Natural killer cell (primary cell): ENCODE measurements around the gene MAP2K3. TPM values are rescaled to one million over a fixed set of nuclear protein-coding genes. Genes with fewer than 3 reads are reported as not detected.
A peak's percentile ranks its signal among the peaks of the same experiment; 100 is the strongest.

ENCODE experiments used
- ATAC-seq, 3 donors: fragments of 150-1000 bp in 2 of 3; fragments of 200-7000 bp in 1 of 3; cut with Tn5 transposase; 1 replicate in 1 of 3; 2 replicates in 2 of 3; pipeline ENCODE4 v1.10.0; 2021; ENCODE audit warnings: mild to moderate bottlenecking in 2 of 3, moderate library complexity in 2 of 3
- DNase-seq, 2 donors: peaks; one replicate each; pipeline versions ENCODE4 v3.0.0 to v3.0.0-alpha.2; 2013 to 2021; ENCODE audit warnings: mixed read lengths in 1 of 2
- H3K27ac ChIP-seq: one replicate; pipeline ENCODE4 v1.5.1; 2013; ENCODE audit warnings: mild to moderate bottlenecking, low read length
- H3K27me3 ChIP-seq: one replicate; pipeline ENCODE4 v1.6.1; 2013; ENCODE audit warnings: low read length; ENCODE audit not compliant: control insufficient read depth, insufficient read depth
- H3K36me3 ChIP-seq: one replicate; pipeline ENCODE4 v1.6.1; 2013; ENCODE audit warnings: low read length; ENCODE audit not compliant: control insufficient read depth, insufficient read depth
- H3K4me1 ChIP-seq: one replicate; pipeline ENCODE4 v1.6.1; 2013; ENCODE audit warnings: low read length; ENCODE audit not compliant: control insufficient read depth, insufficient read depth
- H3K4me3 ChIP-seq: one replicate; pipeline ENCODE4 v1.5.1; 2013; ENCODE audit warnings: low read length
- H3K9me3 ChIP-seq: one replicate; pipeline ENCODE4 v1.6.1; 2013; ENCODE audit warnings: low read length; ENCODE audit not compliant: control insufficient read depth, insufficient read depth
- H3K27ac Mint-ChIP-seq, 2 donors: one replicate each; pipeline ENCODE4 v1.8.0; 2022; ENCODE audit warnings: mild to moderate bottlenecking in 2 of 2, mixed read lengths in 2 of 2, moderate library complexity in 1 of 2
- H3K27me3 Mint-ChIP-seq, 2 donors: one replicate each; pipeline ENCODE4 v1.8.0; 2022; ENCODE audit warnings: low read depth in 2 of 2, mixed read lengths in 2 of 2
- H3K36me3 Mint-ChIP-seq: one replicate; pipeline ENCODE4 v1.8.0; 2022; ENCODE audit warnings: mixed read lengths
- H3K4me1 Mint-ChIP-seq, 2 donors: one replicate each; pipeline ENCODE4 v1.8.0; 2022; ENCODE audit warnings: mixed read lengths in 2 of 2
- H3K4me3 Mint-ChIP-seq: one replicate; pipeline ENCODE4 v1.8.0; 2022; ENCODE audit warnings: mild to moderate bottlenecking, moderate library complexity, mixed read lengths
- H3K9me3 Mint-ChIP-seq, 2 donors: one replicate each; pipeline ENCODE4 v1.8.0; 2022; ENCODE audit warnings: mixed read lengths in 2 of 2
- WGBS: methylation state at CpG from one replicate; pipeline ENCODE4 v1.1.7; 2013; ENCODE audit warnings: missing lambda C conversion rate; ENCODE audit not compliant: insufficient coverage; 5-methylcytosine and 5-hydroxymethylcytosine counted together
- intact Hi-C: fragments of 100-400 bp; cut with micrococcal nuclease; formaldehyde crosslinking; loops from one replicate; pipeline ENCODE4 v1.14.2; 2022
- total RNA-seq, 4 donors: library from RNA; stranded (reverse); fragments of 120-200 nt in 1 of 4; gene quantifications; one replicate each; pipeline versions ENCODE4 v1.2.3 to v1.2.4, GENCODE V29; 2013 to 2022
- TF ChIP-seq, protein P1 (sequence below): fragments of 200-600 bp; IDR thresholded peaks from one replicate; pipeline ENCODE4 v1.8.0; 2022; ENCODE audit warnings: antibody characterized with exemption

MAP2K3 gene
- total RNA-seq, 3 donors from 2014 or later (not counting 1 experiment from before 2014, with no cell fraction given), result 139 to 165 (median 162) TPM

GRCh38 chr17:21251337-21252010 lies 33.0 kb upstream of the MAP2K3 start:
- H3K27ac Mint-ChIP-seq, result peak overlapping the region in 1 of 2 donors; percentile 75
- no peaks in the 10 kb centered on the region for H3K9me3 Mint-ChIP-seq
- H3K4me3 ChIP-seq, result no peak overlapping the region
- TF ChIP-seq, protein P1, sequence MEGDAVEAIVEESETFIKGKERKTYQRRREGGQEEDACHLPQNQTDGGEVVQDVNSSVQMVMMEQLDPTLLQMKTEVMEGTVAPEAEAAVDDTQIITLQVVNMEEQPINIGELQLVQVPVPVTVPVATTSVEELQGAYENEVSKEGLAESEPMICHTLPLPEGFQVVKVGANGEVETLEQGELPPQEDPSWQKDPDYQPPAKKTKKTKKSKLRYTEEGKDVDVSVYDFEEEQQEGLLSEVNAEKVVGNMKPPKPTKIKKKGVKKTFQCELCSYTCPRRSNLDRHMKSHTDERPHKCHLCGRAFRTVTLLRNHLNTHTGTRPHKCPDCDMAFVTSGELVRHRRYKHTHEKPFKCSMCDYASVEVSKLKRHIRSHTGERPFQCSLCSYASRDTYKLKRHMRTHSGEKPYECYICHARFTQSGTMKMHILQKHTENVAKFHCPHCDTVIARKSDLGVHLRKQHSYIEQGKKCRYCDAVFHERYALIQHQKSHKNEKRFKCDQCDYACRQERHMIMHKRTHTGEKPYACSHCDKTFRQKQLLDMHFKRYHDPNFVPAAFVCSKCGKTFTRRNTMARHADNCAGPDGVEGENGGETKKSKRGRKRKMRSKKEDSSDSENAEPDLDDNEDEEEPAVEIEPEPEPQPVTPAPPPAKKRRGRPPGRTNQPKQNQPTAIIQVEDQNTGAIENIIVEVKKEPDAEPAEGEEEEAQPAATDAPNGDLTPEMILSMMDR, result no peak
- no peaks in the 10 kb centered on the region for H3K36me3 Mint-ChIP-seq
- no peaks in the 10 kb centered on the region for H3K27me3 ChIP-seq
- no peaks in the 10 kb centered on the region for H3K36me3 ChIP-seq
- H3K4me1 Mint-ChIP-seq, result peaks cover 33 to 54% of the 10 kb centered on the region in 2 donors
- DNase-seq (no peak), ATAC-seq (no peak)
- no peaks in the 10 kb centered on the region for H3K9me3 ChIP-seq
- intact Hi-C loops, result loop anchor here (2.0 kb wide), 2 partner anchors 15 to 29 kb away; no protein-coding TSS in a partner anchor
- 93% methylated on average over 15 of the region's 15 CpGs for WGBS
- peaks cover 25% of the 10 kb centered on the region for H3K4me1 ChIP-seq
- H3K27me3 Mint-ChIP-seq, result no peaks in the 10 kb centered on the region
- H3K4me3 Mint-ChIP-seq, result peak overlapping the region; percentile 9
- H3K27ac ChIP-seq, result no peak overlapping the region

- 28% methylated on average over 12 of the region's 12 CpGs for WGBS
- Mint-ChIP-seq H3K36me3 (no peaks in the 10 kb centered on the region), H3K4me3 (peak overlapping the region; percentile 85), H3K9me3 (no peaks in the 10 kb centered on the region), H3K27ac (peak overlapping the region; percentile 64 to 75), H3K27me3 (no peaks in the 10 kb centered on the region), H3K4me1 (peaks cover 33 to 54% of the 10 kb centered on the region in 2 donors)
- intact Hi-C loops, result loop anchor here (2.0 kb wide), 2 partner anchors 14 to 28 kb away; no protein-coding TSS in a partner anchor
- no peak for ATAC-seq
- H3K4me1 ChIP-seq, result peaks cover 25% of the 10 kb centered on the region
- peak in 1 of 2 donors; percentile 23 for DNase-seq
- no peaks in the 10 kb centered on the region for H3K27me3 ChIP-seq
- H3K9me3 ChIP-seq, result no peaks in the 10 kb centered on the region
- TF ChIP-seq, protein P1, result no peak
- H3K36me3 ChIP-seq, result no peaks in the 10 kb centered on the region
- peak overlapping the region; percentile 38 for H3K4me3 ChIP-seq
- peak overlapping the region; percentile 22 for H3K27ac ChIP-seq
Observed at GRCh38 chr17:21252289-21252795, 32.2 kb upstream of the MAP2K3 start.

DNA sequence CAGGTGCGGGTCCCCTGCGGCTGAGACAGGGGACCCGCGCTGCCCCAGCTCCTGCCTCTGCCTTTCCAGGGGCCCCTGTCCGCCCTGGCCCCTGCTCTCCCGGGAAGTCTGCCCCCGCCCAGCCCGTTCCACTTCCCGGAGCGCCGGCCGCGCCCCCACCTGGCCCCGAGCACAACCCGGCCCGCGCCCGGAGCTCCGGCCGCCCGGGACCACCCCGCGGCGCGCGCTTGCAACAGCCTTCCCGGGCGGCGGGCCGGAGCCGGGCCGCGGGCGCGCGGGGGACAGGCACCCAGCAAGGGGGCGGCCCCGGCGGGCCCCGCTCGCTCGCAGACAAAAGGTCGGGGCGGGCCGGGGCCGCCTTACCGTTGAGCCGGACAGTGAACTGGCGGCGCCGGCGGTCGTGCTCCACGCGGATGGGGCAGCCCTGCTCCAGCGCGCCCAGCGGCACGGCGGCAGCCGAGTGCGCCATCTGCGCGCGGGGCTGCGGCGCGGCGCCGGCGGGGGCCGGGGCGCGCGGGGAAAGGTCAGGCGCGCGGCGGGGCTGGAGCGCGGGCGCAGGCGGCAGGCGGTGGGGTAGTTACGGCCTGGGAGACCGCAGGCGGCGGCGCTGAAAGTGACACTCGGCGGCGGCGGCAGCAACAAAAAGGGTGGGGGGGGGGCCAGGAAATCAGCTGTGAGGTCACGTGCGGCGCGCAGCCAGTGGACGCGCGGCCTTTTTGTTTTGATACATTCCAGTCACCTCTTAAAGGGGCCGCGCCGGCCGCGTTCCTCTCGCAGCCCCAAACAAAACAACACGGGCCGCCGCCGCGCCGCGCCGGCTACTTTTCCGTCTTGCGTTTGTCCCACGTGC lies 31.5 kb upstream of the MAP2K3 start, which contains the start of gene NATD1:
Gene NATD1, minus strand, starts transcription at position 615 of the 850 bp plus-strand sequence. Its CDS starts 146 bp downstream, at position 469.
- ATAC-seq (peak; percentile 83 to 92 (median 88)), DNase-seq (peak; percentile 80 to 91)
- H3K4me3 Mint-ChIP-seq, result peak within 1 kb of the TSS; percentile 85
- H3K9me3 ChIP-seq, result no peaks in the 10 kb centered on the region
- WGBS, result under 1% methylated on average over 117 of the region's 117 CpGs
- H3K4me1 ChIP-seq, result peaks cover 25% of the 10 kb centered on the region
- H3K27ac Mint-ChIP-seq, result peak within 1 kb of the TSS; percentile 89 to 93
- H3K27me3 ChIP-seq, result no peaks in the 10 kb centered on the region
- H3K27me3 Mint-ChIP-seq, result no peaks in the 10 kb centered on the region
- H3K9me3 Mint-ChIP-seq, result no peaks in the 10 kb centered on the region
- H3K27ac ChIP-seq, result peak within 1 kb of the TSS; percentile 66
- no peaks in the 10 kb centered on the region for H3K36me3 ChIP-seq
- H3K36me3 Mint-ChIP-seq, result no peaks in the 10 kb centered on the region
- peaks cover 33 to 49% of the 10 kb centered on the region in 2 donors for H3K4me1 Mint-ChIP-seq
- TF ChIP-seq, protein P1, result no peak
- H3K4me3 ChIP-seq, result peak within 1 kb of the TSS; percentile 64
- intact Hi-C loops, result loop anchor here (1.0 to 2.0 kb wide), 3 partner anchors 14 to 35 kb away; no protein-coding TSS in a partner anchor
